H1 (cell line): ENCODE data around the gene MYO16. TPM values are rescaled to one million over a fixed set of nuclear protein-coding genes. Genes with fewer than 3 reads are reported as not detected.

Experiments used
- CTCF ChIA-PET: fragments of 300-600 bp; sonication (Branson Sonifier 250); formaldehyde crosslinking; loops from one replicate; lab custom pipeline; 2021; ENCODE audit not compliant: partially characterized antibody; lab: Charles Lee
- POLR2A ChIA-PET: fragments of 300-600 bp; sonication (Branson Sonifier 250); formaldehyde crosslinking; loops from one replicate; lab custom pipeline; 2021; ENCODE audit warnings: inconsistent platforms; ENCODE audit not compliant: partially characterized antibody; lab: Charles Lee
- DNase-seq, 2 experiments: peaks; one replicate each; pipeline versions ENCODE4 v3.0.0 to v3.0.0-alpha.2; 2010 to 2022; ENCODE audit warnings: low spot score in 2 of 2, low read depth in 1 of 2, mixed read lengths in 1 of 2
- FAIRE-seq: peaks from 2 replicates; lab custom pipeline; 2011; peaks lifted over from hg19 to GRCh38; lab: Jason Lieb, UNC
- H2AFZ ChIP-seq: 2 replicates; pipeline ENCODE4 v1.8.1; 2012; ENCODE audit warnings: low read length, inconsistent platforms
- H2AK5ac ChIP-seq: 2 replicates; pipeline ENCODE4 v1.6.1; 2013; ENCODE audit warnings: low read depth, low read length
- H2BK120ac ChIP-seq: replicated peaks from 2 replicates; pipeline ENCODE3; 2013; ENCODE audit warnings: low read depth, low read length, inconsistent platforms
- H2BK12ac ChIP-seq: 2 replicates; pipeline ENCODE4 v1.6.1; 2013; ENCODE audit warnings: low read depth, low read length
- H2BK15ac ChIP-seq: 2 replicates; pipeline ENCODE4 v1.6.1; 2013; ENCODE audit warnings: low read length
- H2BK20ac ChIP-seq: 2 replicates; pipeline ENCODE4 v1.6.1; 2013; ENCODE audit warnings: low read length
- H2BK5ac ChIP-seq: 2 replicates; pipeline ENCODE4 v1.6.1; 2013; ENCODE audit warnings: low read depth, low read length
- H3K14ac ChIP-seq: 2 replicates; pipeline ENCODE4 v1.6.1; 2013; ENCODE audit warnings: inconsistent platforms; ENCODE audit not compliant: insufficient read length
- H3K18ac ChIP-seq: 2 replicates; pipeline ENCODE4 v1.6.1; 2013; ENCODE audit warnings: low read length; ENCODE audit errors: extremely low read depth
- H3K23ac ChIP-seq: 2 replicates; pipeline ENCODE4 v1.6.1; 2013; ENCODE audit warnings: inconsistent platforms; ENCODE audit not compliant: insufficient read length
- H3K23me2 ChIP-seq: 2 replicates; pipeline ENCODE4 v1.6.1; 2013; ENCODE audit warnings: low read depth, low read length
- H3K27ac ChIP-seq: 2 replicates; pipeline ENCODE4 v1.6.1; 2011; ENCODE audit warnings: low read depth, low read length, inconsistent platforms
- H3K27me3 ChIP-seq, 4 experiments: replicated peaks in 1 of 4; 1 replicate in 1 of 4; 2 replicates in 3 of 4; pipeline versions ENCODE4 v1.6.1 to v1.8.1; 2011 to 2013; ENCODE audit warnings: low read length in 3 of 4, mild to moderate bottlenecking in 3 of 4, inconsistent platforms in 2 of 4, mixed read lengths in 2 of 4, moderate library complexity in 1 of 4; ENCODE audit not compliant: control insufficient read depth in 3 of 4, insufficient read depth in 3 of 4; ENCODE audit errors: extremely low read depth in 1 of 4
- H3K36me3 ChIP-seq, 4 experiments: 2 replicates each; pipeline versions ENCODE4 v1.6.1 to v1.8.1; 2011 to 2013; ENCODE audit warnings: mild to moderate bottlenecking in 4 of 4, low read length in 3 of 4, moderate library complexity in 2 of 4, control low read depth in 1 of 4, inconsistent platforms in 1 of 4; ENCODE audit not compliant: insufficient read depth in 4 of 4, control insufficient read depth in 2 of 4
- H3K4ac ChIP-seq: replicated peaks from 2 replicates; pipeline ENCODE3; 2013; ENCODE audit warnings: low read length, low read depth, mixed read lengths, inconsistent platforms; ENCODE audit not compliant: insufficient read length
- H3K4me1 ChIP-seq, 4 experiments: replicated peaks in 1 of 4; 1 replicate in 1 of 4; 2 replicates in 3 of 4; pipeline versions ENCODE4 v1.6.1 to v1.8.1; 2011 to 2013; ENCODE audit warnings: low read length in 3 of 4, inconsistent platforms in 2 of 4, mixed read lengths in 1 of 4; ENCODE audit not compliant: insufficient read depth in 4 of 4, control insufficient read depth in 3 of 4
- H3K4me2 ChIP-seq, 2 experiments: 2 replicates each; pipeline versions ENCODE4 v1.6.1 to v1.8.1; 2011 to 2013; ENCODE audit warnings: low read depth in 2 of 2, low read length in 2 of 2, control low read depth in 1 of 2, inconsistent platforms in 1 of 2, mild to moderate bottlenecking in 1 of 2; ENCODE audit not compliant: insufficient read depth in 1 of 2
- H3K4me3 ChIP-seq, 4 experiments: fragments of 200-600, 300-600 bp in 1 of 4; sonication (generic), shearing (Covaris generic), sonication (Bioruptor Twin) in 1 of 4; 2 replicates each; pipeline versions ENCODE4 v1.5.1 to v1.8.1; 2011 to 2016; ENCODE audit warnings: low read length in 4 of 4, low read depth in 3 of 4, control low read depth in 2 of 4, inconsistent platforms in 2 of 4, mild to moderate bottlenecking in 2 of 4, mixed read lengths in 1 of 4, moderate library complexity in 1 of 4; ENCODE audit not compliant: insufficient read depth in 2 of 4; ENCODE audit errors: extremely low read depth in 1 of 4
- H3K56ac ChIP-seq: replicated peaks from 2 replicates; pipeline ENCODE3; 2013; ENCODE audit warnings: low read depth, mild to moderate bottlenecking, mixed read lengths, low read length, inconsistent platforms; ENCODE audit not compliant: insufficient read length
- H3K79me1 ChIP-seq: 2 replicates; pipeline ENCODE4 v1.6.1; 2013; ENCODE audit warnings: low read depth, low read length, control low read depth
- H3K79me2 ChIP-seq, 2 experiments: 2 replicates each; pipeline versions ENCODE4 v1.6.1 to v1.8.1; 2012 to 2013; ENCODE audit warnings: low read length in 2 of 2, mild to moderate bottlenecking in 2 of 2, inconsistent platforms in 1 of 2; ENCODE audit not compliant: insufficient read depth in 2 of 2, control insufficient read depth in 1 of 2
- H3K9ac ChIP-seq, 4 experiments: replicated peaks in 1 of 4; 1 replicate in 1 of 4; 2 replicates in 3 of 4; pipeline versions ENCODE4 v1.6.1 to v1.8.1; 2011 to 2013; ENCODE audit warnings: low read depth in 3 of 4, low read length in 3 of 4, control low read depth in 2 of 4, mild to moderate bottlenecking in 2 of 4, moderate library complexity in 2 of 4, inconsistent platforms in 1 of 4; ENCODE audit errors: extremely low read depth in 1 of 4
- H3K9me3 ChIP-seq, 2 experiments: 2 replicates each; pipeline versions ENCODE4 v1.6.1 to v1.8.1; 2012 to 2013; ENCODE audit warnings: mild to moderate bottlenecking in 2 of 2, moderate library complexity in 2 of 2, control low read depth in 1 of 2, inconsistent platforms in 1 of 2, low read depth in 1 of 2, low read length in 1 of 2, mixed read lengths in 1 of 2; ENCODE audit not compliant: insufficient read depth in 2 of 2
- H4K20me1 ChIP-seq, 2 experiments: replicated peaks in 1 of 2; 2 replicates each; pipeline versions ENCODE3 to v1.8.1; 2011 to 2013; ENCODE audit warnings: inconsistent platforms in 2 of 2, low read length in 2 of 2, mild to moderate bottlenecking in 1 of 2; ENCODE audit not compliant: insufficient read depth in 2 of 2, control insufficient read depth in 1 of 2
- H4K5ac ChIP-seq: 2 replicates; pipeline ENCODE4 v1.6.1; 2013; ENCODE audit warnings: low read length, low read depth, mixed read lengths, inconsistent platforms; ENCODE audit not compliant: insufficient read length
- H4K8ac ChIP-seq: 2 replicates; pipeline ENCODE4 v1.8.0; 2013; ENCODE audit warnings: mild to moderate bottlenecking, moderate library complexity, low read length, inconsistent platforms; ENCODE audit not compliant: insufficient read depth; ENCODE audit errors: extremely low read depth
- H4K91ac ChIP-seq: replicated peaks from 2 replicates; pipeline ENCODE3; 2013; ENCODE audit warnings: low read length, mixed read lengths, inconsistent platforms; ENCODE audit not compliant: insufficient read length
- BACH1 ChIP-seq: IDR thresholded peaks from 2 replicates; pipeline ENCODE4 v1.6.1; 2012; ENCODE audit warnings: low read length, improper control_type of control experiment
- KDM1A ChIP-seq: fragments of 200-600, 300-600 bp; sonication (generic); IDR thresholded peaks from 2 replicates; pipeline ENCODE4 v1.7.1; 2016; ENCODE audit warnings: mild to moderate bottlenecking, low read length, borderline replicate concordance
- MAFK ChIP-seq: IDR thresholded peaks from 2 replicates; pipeline ENCODE4 v1.6.1; 2012; ENCODE audit warnings: low read depth, mild to moderate bottlenecking, improper control_type of control experiment, low read length
- POLR2A ChIP-seq, 2 experiments: IDR thresholded peaks; 1 replicate in 1 of 2; 2 replicates in 1 of 2; pipeline ENCODE4 v1.6.1; 2011; ENCODE audit warnings: low read depth in 2 of 2, low read length in 2 of 2, mild to moderate bottlenecking in 2 of 2; ENCODE audit errors: control extremely low read depth in 1 of 2
- RBBP5 ChIP-seq: IDR thresholded peaks from 2 replicates; pipeline ENCODE4 v1.7.1; 2012; ENCODE audit warnings: low read depth, mild to moderate bottlenecking, inconsistent platforms, low read length, moderate library complexity, borderline replicate concordance
- RXRA ChIP-seq: IDR thresholded peaks from 2 replicates; pipeline ENCODE4 v1.6.1; 2011; ENCODE audit warnings: low read depth, mild to moderate bottlenecking, low read length, moderate library complexity; ENCODE audit not compliant: insufficient read depth
- SUZ12 ChIP-seq: fragments of 200-600 bp; sonication (generic); IDR thresholded peaks from 2 replicates; pipeline ENCODE4 v1.6.1; 2012; ENCODE audit warnings: mild to moderate bottlenecking, inconsistent platforms, low read length, moderate library complexity, mixed read lengths
- TAF1 ChIP-seq: IDR thresholded peaks from 2 replicates; pipeline ENCODE4 v1.6.1; 2011; ENCODE audit warnings: mild to moderate bottlenecking, low read depth, low read length
- TEAD4 ChIP-seq: IDR thresholded peaks from 2 replicates; pipeline ENCODE4 v1.6.1; 2012; ENCODE audit warnings: low read depth, low read length, inconsistent platforms, mixed read lengths
- WGBS, 2 experiments: shearing (Covaris generic) in 1 of 2; methylation state at CpG; one replicate each; pipeline versions ENCODE4 v1.1.6 to v1.1.7; 2013 to 2015; ENCODE audit warnings: low lambda C conversion rate in 2 of 2, mixed read lengths in 2 of 2, inconsistent platforms in 1 of 2, low coverage in 1 of 2, missing lambda C conversion rate in 1 of 2; ENCODE audit not compliant: insufficient replicate concordance in 2 of 2, insufficient coverage in 1 of 2, insufficient read length in 1 of 2; ENCODE audit errors: extremely low coverage in 1 of 2, missing lambda C conversion rate in 1 of 2; 5-methylcytosine and 5-hydroxymethylcytosine counted together
- polyA plus RNA-seq, 7 experiments: library from polyadenylated mRNA; depleted of rRNA in 3 of 7; stranded (reverse) in 5 of 7; unstranded in 2 of 7; fragments of >200 nt in 5 of 7; fragments of 200-250 nt in 2 of 7; gene quantifications; 1 replicate in 5 of 7; 2 replicates in 1 of 7; 4 replicates in 1 of 7; pipeline versions ENCODE4 v1.2.1 to v1.2.3, GENCODE V29; 2011 to 2013; ENCODE audit warnings: missing spikeins in 2 of 7, mixed read lengths in 2 of 7
- total RNA-seq: library from RNA; stranded (reverse); fragmentation: NEBNext Ultra II Directional; extraction: Animal tissue kit (Norgen Biotek cat#: 25700); gene quantifications from 2 replicates; pipeline ENCODE4 v1.2.1, GENCODE V29; 2021
- TF ChIP-seq, protein P1 (sequence below): IDR thresholded peaks from 2 replicates; pipeline ENCODE4 v1.6.1; 2011; ENCODE audit warnings: low read depth, mild to moderate bottlenecking, low read length; ENCODE audit not compliant: insufficient read depth
- TF ChIP-seq, protein P2 (sequence below): IDR thresholded peaks from 2 replicates; pipeline ENCODE4 v1.6.1; 2012; ENCODE audit warnings: inconsistent platforms

The MYO16 gene
- total and polyA plus RNA-seq, 2 of the 8 experiments (the other 6 are each of a cell fraction or from before 2014, with no cell fraction given), result 0.02 to 0.22 TPM

DNA sequence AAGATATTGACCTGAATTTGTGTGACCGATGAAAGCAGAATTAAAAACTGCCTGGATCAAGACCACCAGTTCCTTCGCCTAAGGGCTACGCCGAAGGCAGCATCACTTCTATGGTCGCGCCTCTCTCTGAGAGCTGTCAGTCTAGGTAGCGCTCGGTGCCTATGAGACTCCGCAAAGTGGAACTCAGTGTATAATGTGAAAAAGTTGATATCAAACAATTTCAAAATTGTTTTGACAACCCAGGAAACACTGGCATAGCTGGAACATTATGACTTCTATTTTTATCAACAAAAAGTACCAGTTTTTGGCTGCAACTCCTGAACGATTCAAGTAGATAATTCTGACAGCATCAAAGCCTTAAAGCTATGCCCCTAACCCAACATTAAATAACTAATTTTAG, 223.6 kb downstream of the MYO16 start:
- CTCF ChIA-PET, result interaction anchor here (0.7 to 1.0 kb wide), 3 partner anchors 44 to 157 kb away, joined by 3 to 4 read pairs (median 3); no protein-coding TSS in a partner anchor
- no peak for FAIRE-seq
- TF ChIP-seq MAFK, result no peak
- no peak for TF ChIP-seq RXRA
- TF ChIP-seq, protein P1, sequence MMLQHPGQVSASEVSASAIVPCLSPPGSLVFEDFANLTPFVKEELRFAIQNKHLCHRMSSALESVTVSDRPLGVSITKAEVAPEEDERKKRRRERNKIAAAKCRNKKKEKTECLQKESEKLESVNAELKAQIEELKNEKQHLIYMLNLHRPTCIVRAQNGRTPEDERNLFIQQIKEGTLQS, result no peak
- no peak for TF ChIP-seq RBBP5
- TF ChIP-seq, protein P2, sequence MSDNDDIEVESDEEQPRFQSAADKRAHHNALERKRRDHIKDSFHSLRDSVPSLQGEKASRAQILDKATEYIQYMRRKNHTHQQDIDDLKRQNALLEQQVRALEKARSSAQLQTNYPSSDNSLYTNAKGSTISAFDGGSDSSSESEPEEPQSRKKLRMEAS, result no peak
- no peak for TF ChIP-seq POLR2A (IDR thresholded peaks at IDR 0.05; ENCODE audit: control extremely low read depth in 1 of 2, low read depth in 2 of 2, low read length in 2 of 2)
- TF ChIP-seq BACH1, result no peak
- no peak for TF ChIP-seq TEAD4
- TF ChIP-seq SUZ12, result no peak
- TF ChIP-seq TAF1, result no peak
- no peak for TF ChIP-seq KDM1A

More for the DNA sequence above, 223.6 kb downstream of the MYO16 start:
- Histone ChIP-seq H3K4ac (no peak overlapping the region), H3K23me2 (no peaks in the 10 kb centered on the region), H3K9me3 (no peaks in the 10 kb centered on the region), H3K56ac (no peak overlapping the region), H2BK120ac (no peak overlapping the region), H3K36me3 (no peaks in the 10 kb centered on the region), H3K4me1 (peaks cover 0 to 5% (median 3%) of the 10 kb centered on the region in 4 experiments; a peak in 4 of 7 replicates), H4K5ac (no peak overlapping the region), H3K14ac (no peak overlapping the region), H2AK5ac (no peak overlapping the region), H3K18ac (no peak overlapping the region), H2BK5ac (no peak overlapping the region), H4K8ac (no peak overlapping the region), H3K27ac (no peak overlapping the region), H2BK15ac (no peak overlapping the region), H3K4me3 (no peak overlapping the region), H2BK12ac (no peak overlapping the region), H3K79me1 (no peaks in the 10 kb centered on the region), H4K91ac (no peak overlapping the region), H3K23ac (no peak overlapping the region), H4K20me1 (no peaks in the 10 kb centered on the region), H3K9ac (no peak overlapping the region), H3K4me2 (no peak overlapping the region), H3K27me3 (no peaks in the 10 kb centered on the region), H2BK20ac (no peak overlapping the region), H2AFZ (no peak overlapping the region), H3K79me2 (no peaks in the 10 kb centered on the region)
- 96% methylated on average over 10 of the region's 10 CpGs; no CpG with 5 or more reads in 1 of the 2 experiments for WGBS, 2 experiments
- POLR2A ChIA-PET, result interaction anchor here (0.6 kb wide), 1 partner anchor 62 kb away, joined by 3 read pairs; no protein-coding TSS in a partner anchor
- no peak for DNase-seq
